ENCODE measurements around the gene AIMP1. TPM values are rescaled to one million over a fixed set of nuclear protein-coding genes. Genes with fewer than 3 reads are reported as not detected.

AIMP1 gene
- total RNA-seq, 1 donor from 2014 or later: 72.1 TPM

DNA sequence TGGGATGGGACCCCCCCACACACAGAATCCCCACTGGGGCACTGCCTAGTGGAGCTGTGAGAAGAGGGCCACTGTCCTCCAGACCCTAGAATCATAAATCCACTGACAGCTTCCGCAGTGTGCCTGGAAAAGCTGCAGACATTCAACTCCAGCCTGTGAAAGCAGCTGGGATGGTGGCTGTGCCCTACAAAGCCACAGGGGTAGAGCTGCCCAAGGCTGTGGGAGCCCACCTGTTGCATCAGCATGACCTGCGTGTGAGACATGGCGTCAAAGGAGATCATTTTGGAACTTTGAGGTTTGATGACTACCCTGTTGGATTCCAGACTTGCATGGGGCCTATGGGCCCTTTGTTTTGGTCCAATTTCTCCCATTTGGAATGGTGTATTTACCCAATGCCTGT lies 22.3 kb downstream of the AIMP1 start:
- Mint-ChIP-seq H3K36me3 (ENCODE audit: low read depth) (peaks cover 80% of the 10 kb centered on the region), H3K4me1 (ENCODE audit: low read depth) (peaks cover 30% of the 10 kb centered on the region), H3K27ac (no peak overlapping the region), H3K4me3 (ENCODE audit: low read depth) (no peak overlapping the region), H3K9me3 (peaks cover 15% of the 10 kb centered on the region), H3K27me3 (ENCODE audit: low read depth) (no peaks in the 10 kb centered on the region)
- intact Hi-C loops (cut with micrococcal nuclease): no loop called here
- DNase-seq (ENCODE audit: low spot score): no peak

- intact Hi-C loops (cut with micrococcal nuclease): no loop called here
- no peak for DNase-seq (ENCODE audit: low spot score)
- peaks cover 15% of the 10 kb centered on the region for H3K9me3 Mint-ChIP-seq
- no peaks in the 10 kb centered on the region for H3K27me3 Mint-ChIP-seq (ENCODE audit: low read depth)
- H3K36me3 Mint-ChIP-seq (ENCODE audit: low read depth): peaks cover 80% of the 10 kb centered on the region
- H3K27ac Mint-ChIP-seq: no peak overlapping the region
- H3K4me1 Mint-ChIP-seq (ENCODE audit: low read depth): peaks cover 33% of the 10 kb centered on the region
- H3K4me3 Mint-ChIP-seq (ENCODE audit: low read depth): no peak overlapping the region
These were observed 23.1 kb downstream of the AIMP1 start for GRCh38 chr4:106339431-106339830.

- Mint-ChIP-seq H3K27me3 (ENCODE audit: low read depth) (no peaks in the 10 kb centered on the region), H3K9me3 (peaks cover 15% of the 10 kb centered on the region), H3K4me3 (ENCODE audit: low read depth) (no peak overlapping the region), H3K27ac (no peak overlapping the region), H3K36me3 (ENCODE audit: low read depth) (peaks cover 73% of the 10 kb centered on the region), H3K4me1 (ENCODE audit: low read depth) (peaks cover 33% of the 10 kb centered on the region)
- DNase-seq (ENCODE audit: low spot score): no peak
- intact Hi-C loops (cut with micrococcal nuclease): no loop called here
These were observed 24.4 kb downstream of the AIMP1 start for GRCh38 chr4:106340774-106341173.

- no peak overlapping the region for H3K27ac Mint-ChIP-seq
- H3K9me3 Mint-ChIP-seq: peaks cover 8% of the 10 kb centered on the region
- peaks cover 33% of the 10 kb centered on the region for H3K4me1 Mint-ChIP-seq (ENCODE audit: low read depth)
- DNase-seq (ENCODE audit: low spot score): no peak
- H3K36me3 Mint-ChIP-seq (ENCODE audit: low read depth): peaks cover 63% of the 10 kb centered on the region
- no peaks in the 10 kb centered on the region for H3K27me3 Mint-ChIP-seq (ENCODE audit: low read depth)
- H3K4me3 Mint-ChIP-seq (ENCODE audit: low read depth): no peak overlapping the region
- intact Hi-C loops (cut with micrococcal nuclease): no loop called here
These were observed 27.7 kb downstream of the AIMP1 start for GRCh38 chr4:106343865-106344646.

DNA sequence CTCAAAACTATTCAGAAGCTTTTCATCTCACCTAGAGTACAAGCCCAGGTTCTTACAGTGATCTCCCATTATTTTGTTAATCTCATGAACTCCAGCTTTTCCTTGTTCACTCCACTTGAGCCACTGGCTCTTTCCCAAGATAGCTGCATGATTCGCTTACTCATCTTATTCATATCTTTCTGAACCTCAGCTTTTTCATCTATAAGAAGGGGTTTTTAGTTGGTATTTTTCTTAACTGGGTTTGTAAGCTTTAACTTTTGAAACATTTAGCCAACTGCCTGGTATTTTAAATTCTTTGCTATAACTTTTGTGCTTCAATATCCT lies 28.3 kb downstream of the AIMP1 start:
- H3K4me1 Mint-ChIP-seq (ENCODE audit: low read depth): peaks cover 30% of the 10 kb centered on the region
- DNase-seq (ENCODE audit: low spot score): no peak
- peaks cover 62% of the 10 kb centered on the region for H3K36me3 Mint-ChIP-seq (ENCODE audit: low read depth)
- peaks cover 8% of the 10 kb centered on the region for H3K9me3 Mint-ChIP-seq
- intact Hi-C loops (cut with micrococcal nuclease): no loop called here
- H3K27ac Mint-ChIP-seq: no peak overlapping the region
- no peak overlapping the region for H3K4me3 Mint-ChIP-seq (ENCODE audit: low read depth)
- H3K27me3 Mint-ChIP-seq (ENCODE audit: low read depth): no peaks in the 10 kb centered on the region

DNA sequence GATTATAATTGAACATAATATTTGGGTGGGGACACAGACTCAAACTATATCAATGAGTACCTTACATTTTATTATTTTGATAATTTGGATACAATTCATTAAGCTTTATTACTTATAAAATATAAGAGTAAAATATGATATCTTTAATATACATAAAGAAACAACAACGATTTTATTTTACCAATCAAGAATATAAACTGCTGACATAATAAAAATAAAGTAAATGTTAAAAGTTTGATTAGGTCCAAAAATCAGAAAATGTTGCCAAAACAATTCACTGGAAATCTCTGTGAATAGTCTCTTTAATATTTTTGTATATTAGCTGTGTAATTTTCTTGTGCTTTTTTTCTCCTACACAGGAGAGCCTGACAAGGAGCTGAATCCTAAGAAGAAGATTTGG lies 30.8 kb downstream of the AIMP1 start:
- H3K4me3 Mint-ChIP-seq (ENCODE audit: low read depth): no peak overlapping the region
- H3K4me1 Mint-ChIP-seq (ENCODE audit: low read depth): peaks cover 11% of the 10 kb centered on the region
- H3K27me3 Mint-ChIP-seq (ENCODE audit: low read depth): no peaks in the 10 kb centered on the region
- DNase-seq (ENCODE audit: low spot score): no peak
- no peaks in the 10 kb centered on the region for H3K9me3 Mint-ChIP-seq
- intact Hi-C loops (cut with micrococcal nuclease): no loop called here
- H3K27ac Mint-ChIP-seq: no peak overlapping the region
- peaks cover 39% of the 10 kb centered on the region for H3K36me3 Mint-ChIP-seq (ENCODE audit: low read depth)

GRCh38 chr4:106351016-106351415 lies 34.7 kb downstream of the AIMP1 start:
- no peaks in the 10 kb centered on the region for H3K27me3 Mint-ChIP-seq (ENCODE audit: low read depth)
- peaks cover 3% of the 10 kb centered on the region for H3K4me1 Mint-ChIP-seq (ENCODE audit: low read depth)
- peaks cover 23% of the 10 kb centered on the region for H3K36me3 Mint-ChIP-seq (ENCODE audit: low read depth)
- no peak for DNase-seq (ENCODE audit: low spot score)
- H3K9me3 Mint-ChIP-seq: no peaks in the 10 kb centered on the region
- intact Hi-C loops (cut with micrococcal nuclease): no loop called here
- no peak overlapping the region for H3K27ac Mint-ChIP-seq
- H3K4me3 Mint-ChIP-seq (ENCODE audit: low read depth): no peak overlapping the region

DNA sequence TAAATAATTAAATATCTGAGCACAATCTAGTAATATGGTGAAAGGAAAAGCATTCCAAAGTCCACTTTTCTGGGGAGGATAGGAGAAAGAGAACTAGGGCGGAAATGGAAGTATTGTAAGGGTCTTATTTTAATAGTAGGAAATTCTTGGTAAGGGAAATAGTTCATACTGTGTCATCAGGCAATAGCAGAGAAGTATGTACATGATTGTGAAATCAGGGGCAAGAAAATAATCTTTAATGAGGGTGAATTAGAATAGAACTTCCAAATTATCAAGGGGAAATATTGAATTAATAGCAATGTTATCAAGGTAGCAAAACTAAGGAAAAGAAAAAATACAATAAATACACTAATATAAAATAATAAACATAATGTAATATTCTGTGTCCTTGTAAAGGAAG lies 37.4 kb downstream of the AIMP1 start:
- H3K36me3 Mint-ChIP-seq (ENCODE audit: low read depth): peaks cover 6% of the 10 kb centered on the region
- intact Hi-C loops (cut with micrococcal nuclease): no loop called here
- H3K4me3 Mint-ChIP-seq (ENCODE audit: low read depth): no peak overlapping the region
- no peaks in the 10 kb centered on the region for H3K9me3 Mint-ChIP-seq
- H3K27me3 Mint-ChIP-seq (ENCODE audit: low read depth): no peaks in the 10 kb centered on the region
- H3K4me1 Mint-ChIP-seq (ENCODE audit: low read depth): peaks cover 3% of the 10 kb centered on the region
- no peak overlapping the region for H3K27ac Mint-ChIP-seq
- DNase-seq (ENCODE audit: low spot score): no peak

DNA sequence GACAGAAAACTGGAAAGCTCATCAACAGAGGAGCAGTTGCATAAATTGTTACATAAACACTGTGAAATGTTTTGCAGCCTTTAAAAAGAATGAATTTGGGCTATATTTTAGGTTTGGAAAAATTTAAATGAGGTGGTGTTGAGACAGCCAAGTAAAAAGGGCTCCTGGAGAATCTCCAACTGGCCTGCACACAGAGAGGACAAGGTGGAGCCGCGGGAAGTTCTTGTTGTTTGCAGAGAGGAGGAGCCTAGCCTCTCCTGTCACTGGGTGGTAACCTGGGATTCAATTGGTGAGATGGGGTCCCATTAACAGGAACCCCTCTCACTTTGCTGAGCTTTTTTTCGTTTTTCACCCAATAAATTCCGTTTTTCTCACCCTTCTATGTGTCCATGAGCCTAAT lies 38.8 kb downstream of the AIMP1 start:
- DNase-seq (ENCODE audit: low spot score): no peak
- peaks cover 4% of the 10 kb centered on the region for H3K27me3 Mint-ChIP-seq (ENCODE audit: low read depth)

DNA sequence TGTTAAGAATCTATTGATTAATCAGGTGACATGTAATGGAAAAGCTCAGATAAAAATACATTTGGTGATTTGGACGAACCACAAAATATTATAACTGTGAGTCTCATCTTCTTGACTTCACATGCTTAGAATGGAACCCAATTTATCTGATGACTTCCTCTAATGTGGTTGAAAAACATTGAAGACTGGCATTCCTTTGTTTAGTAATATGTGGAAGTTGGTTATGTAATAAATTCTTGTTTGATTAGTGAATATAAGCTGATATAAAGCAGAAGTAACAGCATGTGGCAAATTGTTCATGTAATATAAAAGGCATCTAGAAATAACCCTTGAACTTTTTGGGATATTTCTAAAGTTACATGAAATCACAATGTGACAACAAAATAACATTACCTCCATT lies 42.5 kb downstream of the AIMP1 start:
- peaks cover 3% of the 10 kb centered on the region for H3K4me1 Mint-ChIP-seq (ENCODE audit: low read depth)
- H3K9me3 Mint-ChIP-seq: no peaks in the 10 kb centered on the region
- H3K27ac Mint-ChIP-seq: no peak overlapping the region
- peaks cover 16% of the 10 kb centered on the region for H3K27me3 Mint-ChIP-seq (ENCODE audit: low read depth)
- no peaks in the 10 kb centered on the region for H3K36me3 Mint-ChIP-seq (ENCODE audit: low read depth)
- H3K4me3 Mint-ChIP-seq (ENCODE audit: low read depth): no peak overlapping the region
- intact Hi-C loops (cut with micrococcal nuclease): no loop called here
- DNase-seq (ENCODE audit: low spot score): no peak

More for the DNA sequence above, 38.8 kb downstream of the AIMP1 start:
- Mint-ChIP-seq H3K27ac (no peak overlapping the region), H3K4me1 (ENCODE audit: low read depth) (peaks cover 3% of the 10 kb centered on the region), H3K36me3 (ENCODE audit: low read depth) (no peaks in the 10 kb centered on the region), H3K9me3 (no peaks in the 10 kb centered on the region), H3K4me3 (ENCODE audit: low read depth) (no peak overlapping the region)
- intact Hi-C loops (cut with micrococcal nuclease): no loop called here

DNA sequence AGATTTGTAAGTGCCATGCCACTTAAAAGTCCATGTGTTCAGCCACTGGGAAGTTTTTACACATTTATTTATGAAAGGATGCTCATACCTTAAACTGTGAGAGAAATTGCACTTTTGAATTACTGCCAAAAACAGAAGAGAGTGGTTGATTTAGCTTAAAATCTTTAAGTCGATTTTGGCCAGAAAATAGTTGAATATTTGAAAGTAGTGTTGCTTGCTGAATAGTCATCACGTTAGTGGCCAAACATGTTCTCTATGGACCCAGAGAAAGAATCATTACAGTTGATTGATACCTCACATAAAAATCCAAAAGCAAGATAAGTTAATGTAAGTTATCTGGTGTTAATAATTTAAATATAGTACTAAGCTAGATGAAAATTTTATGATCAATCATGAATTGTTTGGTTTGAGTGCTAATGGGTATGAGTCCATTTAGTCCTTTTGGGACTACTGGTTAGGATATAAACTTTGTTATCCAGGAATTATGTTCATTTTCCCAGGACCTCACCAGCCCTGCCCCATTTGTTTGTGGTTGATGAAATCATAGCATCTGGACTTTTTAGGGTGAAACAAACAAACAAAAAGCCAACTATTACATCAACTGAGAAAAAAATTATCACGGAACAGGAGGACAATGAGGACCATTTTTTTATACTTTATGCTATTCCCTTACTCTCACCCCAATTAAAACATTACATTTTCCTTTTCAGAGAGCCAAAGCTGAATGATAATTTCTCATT lies 45.9 kb downstream of the AIMP1 start:
- H3K36me3 Mint-ChIP-seq (ENCODE audit: low read depth): no peaks in the 10 kb centered on the region
- no peak for DNase-seq (ENCODE audit: low spot score)
- H3K27me3 Mint-ChIP-seq (ENCODE audit: low read depth): peaks cover 16% of the 10 kb centered on the region
- H3K4me3 Mint-ChIP-seq (ENCODE audit: low read depth): no peak overlapping the region
- no peaks in the 10 kb centered on the region for H3K4me1 Mint-ChIP-seq (ENCODE audit: low read depth)
- intact Hi-C loops (cut with micrococcal nuclease): loop anchor here (10.0 kb wide), 1 partner anchor 453 kb away; no protein-coding TSS in a partner anchor
- H3K9me3 Mint-ChIP-seq: no peaks in the 10 kb centered on the region
- H3K27ac Mint-ChIP-seq: no peak overlapping the region

DNA sequence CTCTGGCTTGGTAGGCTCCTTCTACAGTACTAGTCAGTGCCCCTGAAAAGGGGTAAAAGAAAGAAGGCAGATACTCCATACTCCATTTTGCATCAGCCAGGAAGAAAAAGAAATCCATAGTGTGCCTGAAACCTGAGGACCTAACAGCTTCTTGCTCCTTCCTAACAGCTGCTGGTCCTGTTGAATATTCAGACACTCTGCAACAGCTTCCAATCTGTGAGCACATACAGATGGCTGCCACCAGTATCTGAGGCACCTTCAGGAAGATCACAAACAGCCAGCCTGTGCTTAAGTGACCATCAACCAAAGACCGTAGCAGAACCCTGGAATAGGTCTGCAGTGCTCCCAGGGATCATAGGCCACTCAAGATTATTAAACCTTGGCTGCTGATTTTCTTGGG lies 47.9 kb downstream of the AIMP1 start:
- Mint-ChIP-seq H3K4me3 (ENCODE audit: low read depth) (no peak overlapping the region), H3K4me1 (ENCODE audit: low read depth) (peaks cover 1% of the 10 kb centered on the region), H3K9me3 (no peaks in the 10 kb centered on the region), H3K36me3 (ENCODE audit: low read depth) (no peaks in the 10 kb centered on the region), H3K27me3 (ENCODE audit: low read depth) (peaks cover 16% of the 10 kb centered on the region), H3K27ac (no peak overlapping the region)
- intact Hi-C loops (cut with micrococcal nuclease): loop anchor here (10.0 kb wide), 1 partner anchor 451 kb away; no protein-coding TSS in a partner anchor
- DNase-seq (ENCODE audit: low spot score): no peak

DNA sequence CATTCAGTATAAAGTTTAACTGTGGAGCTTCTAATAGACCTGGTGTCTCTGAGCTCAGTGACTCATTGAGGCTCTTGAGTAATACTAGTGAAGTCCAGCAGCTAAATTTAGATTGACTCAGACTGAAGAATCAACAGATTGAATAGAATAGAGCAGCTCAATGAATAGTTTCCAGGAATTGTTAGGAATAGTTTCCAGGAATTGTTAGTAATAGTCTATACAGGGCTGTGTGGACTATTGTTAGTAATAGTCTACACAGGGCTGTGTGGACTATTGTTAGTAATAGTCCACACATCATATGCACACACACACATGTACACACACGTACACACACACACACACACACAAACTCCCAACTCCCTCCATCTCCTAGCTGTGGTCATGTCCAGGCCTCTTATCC lies 49.3 kb downstream of the AIMP1 start:
- no peak for DNase-seq (ENCODE audit: low spot score)
- no peak overlapping the region for H3K4me3 Mint-ChIP-seq (ENCODE audit: low read depth)
- H3K36me3 Mint-ChIP-seq (ENCODE audit: low read depth): no peaks in the 10 kb centered on the region
- intact Hi-C loops (cut with micrococcal nuclease): loop anchor here (10.0 kb wide), 1 partner anchor 449 kb away; no protein-coding TSS in a partner anchor
- no peaks in the 10 kb centered on the region for H3K9me3 Mint-ChIP-seq
- H3K27me3 Mint-ChIP-seq (ENCODE audit: low read depth): peaks cover 17% of the 10 kb centered on the region
- peaks cover 4% of the 10 kb centered on the region for H3K4me1 Mint-ChIP-seq (ENCODE audit: low read depth)
- H3K27ac Mint-ChIP-seq: no peak overlapping the region

Data from activated T-helper 2 cell treated with anti-CD3 and anti-CD28 coated beads, Interferon-gamma antibody, Interleukin-2, Interleukin-4, amounts not matched to agents 10 μg/mL and 5 μg/mL and 100 μg/mL, durations not matched to agents 14 hours and 24 hours and 36 hours (primary cell).